Stimulated activated CD8-positive, alpha-beta memory T cell treated with anti-CD3 and anti-CD28 coated beads, Interleukin-15, amount 100 ng/mL, for 1 hour (primary cell): ENCODE measurements around the gene PROM1.

ENCODE experiments used
- DNase-seq: peaks from one replicate; pipeline ENCODE4 v3.0.0-alpha.2; 2020; ENCODE audit warnings: low read depth

PROM1 gene

GRCh38 chr4:16056681-16057385 lies 27.0 kb downstream of the PROM1 start:
- DNase-seq: no peak

- no peak for DNase-seq
These were observed 27.9 kb downstream of the PROM1 start for GRCh38 chr4:16055873-16056272.

GRCh38 chr4:16055471-16055870 lies 28.4 kb downstream of the PROM1 start:
- no peak for DNase-seq

- DNase-seq: no peak
These were observed 30.9 kb downstream of the PROM1 start for GRCh38 chr4:16052939-16053338.

- DNase-seq: no peak
These were observed 31.8 kb downstream of the PROM1 start for GRCh38 chr4:16051980-16052379.

- DNase-seq: no peak
These were observed 32.7 kb downstream of the PROM1 start for GRCh38 chr4:16051132-16051531.

- no peak for DNase-seq
These were observed 33.2 kb downstream of the PROM1 start for GRCh38 chr4:16050669-16051068.

- no peak for DNase-seq
These were observed 35.0 kb downstream of the PROM1 start for GRCh38 chr4:16048619-16049419.

- no peak for DNase-seq
These were observed 38.1 kb downstream of the PROM1 start for GRCh38 chr4:16045687-16046086.

- DNase-seq: no peak
These were observed 40.0 kb downstream of the PROM1 start for GRCh38 chr4:16043642-16044498.

- DNase-seq: no peak
These were observed 44.7 kb downstream of the PROM1 start for GRCh38 chr4:16039139-16039538.

GRCh38 chr4:16037901-16038300 lies 45.9 kb downstream of the PROM1 start:
- no peak for DNase-seq

- no peak for DNase-seq
These were observed 48.0 kb downstream of the PROM1 start for GRCh38 chr4:16035843-16036242.

GRCh38 chr4:16034010-16034748 lies 49.6 kb downstream of the PROM1 start:
- DNase-seq: no peak

- DNase-seq: no peak
These were observed 51.4 kb downstream of the PROM1 start for GRCh38 chr4:16032396-16032770.

- no peak for DNase-seq
These were observed 52.1 kb downstream of the PROM1 start for GRCh38 chr4:16031546-16032395.

GRCh38 chr4:16029886-16030285 lies 53.9 kb downstream of the PROM1 start:
- DNase-seq: no peak

GRCh38 chr4:16029262-16029661 lies 54.6 kb downstream of the PROM1 start:
- no peak for DNase-seq

GRCh38 chr4:16027626-16028025 lies 56.2 kb downstream of the PROM1 start:
- no peak for DNase-seq

GRCh38 chr4:16027114-16027513 lies 56.7 kb downstream of the PROM1 start:
- DNase-seq: no peak

GRCh38 chr4:16026160-16026761 lies 57.6 kb downstream of the PROM1 start:
- DNase-seq: no peak
